GM10847 (cell line): ENCODE results near the gene CADM4.

Source experiments
- POLR2A ChIP-seq: IDR thresholded peaks from 2 replicates; pipeline ENCODE4 v1.6.1; 2011; ENCODE audit not compliant: insufficient read length; ENCODE audit errors: extremely low read depth

CADM4 gene

DNA sequence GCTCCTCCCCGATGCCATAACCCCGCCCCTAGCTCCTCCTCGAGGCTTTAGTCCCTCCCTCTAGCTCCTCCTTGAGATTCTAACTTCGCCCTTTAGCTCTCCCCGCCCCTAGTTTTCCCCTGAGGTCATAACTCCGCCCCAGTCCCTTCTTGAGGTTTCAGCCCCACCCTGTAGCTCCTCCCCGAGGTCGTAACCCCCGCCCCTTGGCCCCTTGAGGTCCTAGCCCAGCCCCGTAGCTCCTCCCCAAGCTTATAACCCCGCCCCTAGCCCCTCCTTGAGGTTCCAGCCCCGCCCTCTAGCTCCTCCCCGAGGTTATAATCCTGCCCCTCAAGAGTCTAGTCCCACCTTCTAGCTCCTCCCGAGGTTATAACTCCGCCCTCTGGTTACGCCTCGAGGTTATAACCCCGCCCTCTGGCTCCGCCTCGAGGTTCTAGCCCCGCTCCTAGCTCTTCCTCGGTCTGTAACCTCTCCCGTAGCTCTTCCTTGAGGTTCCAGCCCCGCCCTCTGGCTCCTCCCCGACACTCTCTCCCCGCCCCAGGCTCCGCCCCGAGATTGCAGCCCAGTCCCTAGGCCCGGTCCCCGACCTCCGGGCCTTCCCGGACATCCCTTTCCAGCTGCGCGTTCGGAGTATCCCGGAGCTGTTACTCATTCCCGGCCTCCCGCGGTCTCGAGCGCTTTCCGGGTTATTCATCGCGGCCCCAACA, 28.9 kb upstream of the CADM4 start:
- TF ChIP-seq POLR2A = no peak

GRCh38 chr19:43667876-43668405, 28.3 kb upstream of the CADM4 start:
- TF ChIP-seq POLR2A = no peak

DNA sequence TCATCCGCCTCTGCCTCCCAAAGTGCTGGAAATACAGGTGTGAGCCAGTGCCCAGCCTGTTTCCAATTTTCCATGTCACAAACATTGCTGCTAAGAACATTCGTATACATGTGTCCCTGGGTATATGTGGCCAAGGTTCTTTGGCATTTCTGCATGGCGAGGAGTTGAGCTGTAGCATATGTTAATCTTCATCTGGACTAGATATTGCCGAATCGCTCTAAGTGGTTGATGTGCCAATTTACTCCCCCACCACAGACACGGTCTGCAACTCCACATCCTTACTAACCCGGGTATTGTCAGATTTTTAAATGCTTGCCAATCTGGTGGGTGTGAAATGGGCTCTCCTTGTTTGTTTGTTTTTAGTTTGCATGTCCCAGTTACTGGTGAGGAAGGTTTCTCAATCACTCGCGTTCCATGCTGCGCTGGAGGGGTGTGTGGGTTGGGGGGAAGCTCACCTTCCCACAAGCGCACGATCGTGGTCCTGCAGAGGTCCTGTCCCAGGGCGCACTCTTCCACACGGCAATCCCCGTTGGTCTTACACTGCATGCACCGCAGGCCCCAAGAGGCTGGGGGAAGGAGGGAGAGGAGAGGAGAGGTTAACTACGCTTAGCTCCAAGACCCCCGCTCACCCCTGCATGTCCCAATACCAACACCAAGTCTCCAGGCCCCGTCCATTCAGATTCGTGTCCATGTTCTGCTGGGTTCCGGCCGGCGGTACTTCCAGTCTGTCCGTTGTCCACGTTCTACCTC, 27.7 kb upstream of the CADM4 start:
- TF ChIP-seq POLR2A = no peak

DNA sequence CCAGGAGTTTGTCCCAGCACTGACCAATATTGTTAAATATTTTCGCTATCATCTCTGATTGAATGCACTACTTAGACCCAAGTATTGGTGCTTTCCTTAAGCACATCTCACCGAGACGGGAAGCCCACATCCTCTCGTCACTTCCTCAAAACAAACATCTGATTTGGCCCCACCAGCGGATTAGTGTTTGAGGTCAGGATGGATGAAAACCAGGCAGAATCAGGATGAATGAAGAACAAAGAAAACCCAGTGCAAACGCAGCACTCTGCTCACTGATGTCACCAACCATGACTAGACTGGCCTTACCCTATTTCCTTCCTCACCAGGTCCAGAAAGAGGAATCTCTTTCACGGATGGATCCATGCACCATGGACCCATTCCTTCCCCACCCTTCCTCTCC, 24.4 kb upstream of the CADM4 start:
- no peak for TF ChIP-seq POLR2A

- TF ChIP-seq POLR2A = no peak
Measured at GRCh38 chr19:43662487-43662886, 22.8 kb upstream of the CADM4 start.

GRCh38 chr19:43660971-43661360, 21.3 kb upstream of the CADM4 start:
- no peak for TF ChIP-seq POLR2A

- TF ChIP-seq POLR2A = no peak
Measured at GRCh38 chr19:43660301-43660970, 20.8 kb upstream of the CADM4 start.

GRCh38 chr19:43658494-43658893, 18.8 kb upstream of the CADM4 start:
- TF ChIP-seq POLR2A = no peak

- no peak for TF ChIP-seq POLR2A
Measured at GRCh38 chr19:43658001-43658400, 18.4 kb upstream of the CADM4 start.

DNA sequence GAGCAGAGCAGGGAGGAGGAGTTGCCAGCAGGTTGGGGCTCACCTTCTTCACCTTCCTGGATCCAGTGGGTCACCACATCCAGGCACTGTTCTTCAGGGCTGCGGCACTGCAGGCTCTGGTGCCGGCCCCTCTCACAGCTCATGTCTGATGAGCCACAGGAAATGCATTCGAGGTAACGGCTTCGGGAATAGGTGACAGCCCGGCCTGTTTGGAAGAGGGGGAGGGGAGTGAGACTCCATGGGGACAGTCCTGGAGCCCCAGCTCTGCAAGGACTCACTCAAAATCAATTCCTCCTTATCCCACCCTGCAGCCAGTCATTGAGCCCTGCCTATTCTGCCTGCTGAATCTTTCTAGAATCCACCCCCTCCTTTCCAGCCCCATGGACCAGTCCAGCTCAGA, 16.8 kb upstream of the CADM4 start:
- TF ChIP-seq POLR2A = no peak

GRCh38 chr19:43652546-43652874, 12.9 kb upstream of the CADM4 start:
- no peak for TF ChIP-seq POLR2A

DNA sequence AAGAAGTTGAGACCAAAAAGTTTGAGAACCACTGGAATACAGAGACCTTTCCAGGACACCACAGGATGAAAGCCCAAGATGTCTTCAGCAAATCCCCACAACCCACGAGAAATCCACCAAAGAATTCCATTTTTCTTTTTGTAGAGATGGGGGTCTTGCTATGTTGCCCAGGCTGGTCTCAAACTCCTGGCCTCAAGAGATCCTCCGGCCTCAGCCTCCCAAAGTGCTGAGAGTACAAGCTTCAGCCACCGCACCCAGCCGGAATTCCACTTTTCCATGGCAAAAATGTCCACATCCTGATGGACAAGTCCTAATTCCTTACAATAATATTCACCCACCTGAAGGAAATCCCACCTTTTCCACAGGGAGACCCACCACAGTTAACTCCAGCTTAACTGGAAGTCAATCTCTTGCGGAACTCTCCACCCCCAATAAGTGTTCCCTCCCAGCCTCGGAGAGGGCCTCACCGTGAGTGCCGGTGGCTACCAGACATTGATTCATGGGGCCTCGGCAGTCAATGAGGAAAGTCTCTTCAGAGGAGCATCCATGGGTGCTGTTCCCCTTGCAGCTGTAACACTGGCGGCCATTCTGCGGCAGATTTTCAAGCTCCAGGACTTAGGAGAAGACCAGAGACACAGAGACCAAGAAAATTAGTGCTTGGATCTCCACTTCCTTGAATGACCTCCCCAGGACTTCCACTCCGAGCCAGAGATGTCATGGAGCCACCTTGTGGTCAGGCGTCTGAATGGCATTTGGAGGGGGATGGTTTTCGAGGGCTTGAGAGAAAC, 12.3 kb upstream of the CADM4 start:
- no peak for TF ChIP-seq POLR2A

DNA sequence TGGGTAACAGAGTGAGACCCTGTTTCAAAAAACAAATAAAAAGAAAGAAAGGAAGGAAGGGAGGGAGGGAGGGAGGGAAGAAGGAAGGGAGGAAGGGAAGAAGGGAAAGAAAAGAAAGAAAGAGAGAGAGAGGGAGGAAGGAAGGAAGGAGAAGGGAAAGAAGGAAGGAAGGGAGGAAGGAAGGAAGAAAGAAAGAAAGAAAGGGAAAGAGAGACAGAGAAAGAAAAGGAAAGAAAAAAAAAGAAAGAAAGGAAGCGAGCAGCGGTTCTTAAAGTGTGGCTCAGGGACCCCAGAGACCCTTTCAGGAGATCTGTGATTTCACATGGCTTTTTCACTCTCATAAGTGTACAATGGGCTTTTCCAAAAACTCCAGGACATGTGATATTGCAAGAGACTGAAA, 9.9 kb upstream of the CADM4 start:
- TF ChIP-seq POLR2A = no peak

DNA sequence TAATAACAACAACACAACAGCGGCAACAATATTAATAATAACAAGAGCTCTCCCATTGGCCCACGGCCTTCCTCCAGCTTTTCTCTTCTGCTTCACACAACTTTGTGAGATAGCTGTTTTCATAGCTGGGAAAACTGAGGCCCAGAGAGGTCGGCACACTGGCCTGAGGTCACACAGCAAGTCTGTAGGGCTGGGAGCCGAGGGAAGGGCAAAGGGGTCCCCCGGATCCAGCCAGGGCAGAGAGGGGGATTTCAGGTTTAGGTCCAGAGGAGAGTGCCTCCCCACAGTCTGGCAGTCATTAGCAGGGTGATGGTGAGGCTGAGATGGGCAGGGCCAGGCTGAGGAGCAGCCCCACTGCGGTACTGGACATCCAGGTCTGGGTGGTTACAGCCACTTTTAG, 9.0 kb upstream of the CADM4 start:
- TF ChIP-seq POLR2A = no peak

DNA sequence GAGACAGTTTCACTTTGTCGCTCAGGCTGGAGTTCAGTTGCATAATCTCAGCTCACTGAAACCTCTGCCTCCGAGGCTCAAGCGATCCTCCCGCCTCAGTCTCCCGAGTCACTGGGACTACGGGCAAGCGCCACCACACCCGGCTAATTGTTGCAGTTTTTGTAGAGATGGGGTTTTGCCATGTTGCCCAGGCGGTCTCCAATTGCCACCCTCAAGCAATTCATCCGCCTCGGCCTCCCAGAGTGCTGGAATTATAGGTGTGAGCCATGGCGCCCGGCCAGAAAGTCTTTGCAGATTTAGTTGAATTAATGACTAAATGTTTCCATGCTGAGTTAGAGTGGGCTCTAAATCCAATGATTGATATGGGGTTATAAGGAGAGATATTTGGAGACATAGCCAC, 4.5 kb upstream of the CADM4 start:
- TF ChIP-seq POLR2A = no peak

- TF ChIP-seq POLR2A = no peak
Measured at GRCh38 chr19:43643326-43643725, 3.7 kb upstream of the CADM4 start.

GRCh38 chr19:43642531-43642930, 2.9 kb upstream of the CADM4 start:
- TF ChIP-seq POLR2A = no peak
